H1 (cell line): ENCODE measurements around the gene GLRX3. TPM values are rescaled to one million over a fixed set of nuclear protein-coding genes. Genes with fewer than 3 reads are reported as not detected.

Source experiments
- BCL11A ChIP-seq, 2 experiments: IDR thresholded peaks; one replicate each; pipeline ENCODE4 v1.6.1; 2011; ENCODE audit warnings: low read depth in 2 of 2, low read length in 2 of 2, mild to moderate bottlenecking in 2 of 2
- CEBPB ChIP-seq: IDR thresholded peaks from 2 replicates; pipeline ENCODE4 v1.6.1; 2012; ENCODE audit warnings: low read depth, low read length
- CTBP2 ChIP-seq: IDR thresholded peaks from 2 replicates; pipeline ENCODE4 v1.7.0; 2011; ENCODE audit warnings: borderline replicate concordance, mild to moderate bottlenecking, moderate library complexity, mixed read lengths, low read length; ENCODE audit not compliant: insufficient read depth, insufficient read length
- GABPA ChIP-seq: IDR thresholded peaks from 2 replicates; pipeline ENCODE4 v1.6.1; 2011; ENCODE audit warnings: mild to moderate bottlenecking, low read length, moderate library complexity, borderline replicate concordance; ENCODE audit not compliant: insufficient read depth
- polyA plus RNA-seq, 7 experiments: library from polyadenylated mRNA; depleted of rRNA in 3 of 7; stranded (reverse) in 5 of 7; unstranded in 2 of 7; fragments of >200 nt in 5 of 7; fragments of 200-250 nt in 2 of 7; gene quantifications; 1 replicate in 5 of 7; 2 replicates in 1 of 7; 4 replicates in 1 of 7; pipeline versions ENCODE4 v1.2.1 to v1.2.3, GENCODE V29; 2011 to 2013; ENCODE audit warnings: missing spikeins in 2 of 7, mixed read lengths in 2 of 7
- total RNA-seq: library from RNA; stranded (reverse); fragmentation: NEBNext Ultra II Directional; extraction: Animal tissue kit (Norgen Biotek cat#: 25700); gene quantifications from 2 replicates; pipeline ENCODE4 v1.2.1, GENCODE V29; 2021
- TF ChIP-seq, protein P1 (sequence below), 3 experiments: IDR thresholded peaks; 1 replicate in 2 of 3; 2 replicates in 1 of 3; pipeline versions ENCODE4 v1.5.1 to v1.6.1; 2011; ENCODE audit warnings: low read length in 3 of 3, mild to moderate bottlenecking in 3 of 3, inconsistent platforms in 2 of 3, low read depth in 1 of 3, moderate library complexity in 1 of 3; ENCODE audit not compliant: insufficient read depth in 1 of 3; ENCODE audit errors: control extremely low read depth in 1 of 3

The GLRX3 gene
- total and polyA plus RNA-seq, 2 of the 8 experiments (the other 6 are each of a cell fraction or from before 2014, with no cell fraction given) = 59.9 to 157 TPM

DNA sequence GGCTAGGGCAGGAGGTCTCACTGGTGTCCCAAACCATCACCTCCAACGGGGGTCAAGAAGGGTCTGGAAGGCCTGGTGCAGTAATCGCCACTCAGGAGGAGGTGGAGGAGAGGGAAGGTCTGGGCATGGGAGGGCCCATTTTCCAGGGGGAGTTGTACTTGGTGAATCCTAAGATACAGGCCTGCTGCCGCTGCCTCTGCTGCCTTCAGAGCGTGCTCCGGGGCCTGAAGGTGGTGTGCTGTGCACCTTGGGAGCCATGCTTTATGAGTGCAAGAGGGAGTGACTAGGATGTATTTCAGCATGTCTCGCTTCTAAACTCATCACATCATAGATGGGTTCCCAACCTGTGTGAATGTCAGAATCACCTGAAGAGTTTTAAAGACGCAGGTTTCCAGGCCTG lies 78.2 kb downstream of the GLRX3 start (continued):
- TF ChIP-seq, protein P1, sequence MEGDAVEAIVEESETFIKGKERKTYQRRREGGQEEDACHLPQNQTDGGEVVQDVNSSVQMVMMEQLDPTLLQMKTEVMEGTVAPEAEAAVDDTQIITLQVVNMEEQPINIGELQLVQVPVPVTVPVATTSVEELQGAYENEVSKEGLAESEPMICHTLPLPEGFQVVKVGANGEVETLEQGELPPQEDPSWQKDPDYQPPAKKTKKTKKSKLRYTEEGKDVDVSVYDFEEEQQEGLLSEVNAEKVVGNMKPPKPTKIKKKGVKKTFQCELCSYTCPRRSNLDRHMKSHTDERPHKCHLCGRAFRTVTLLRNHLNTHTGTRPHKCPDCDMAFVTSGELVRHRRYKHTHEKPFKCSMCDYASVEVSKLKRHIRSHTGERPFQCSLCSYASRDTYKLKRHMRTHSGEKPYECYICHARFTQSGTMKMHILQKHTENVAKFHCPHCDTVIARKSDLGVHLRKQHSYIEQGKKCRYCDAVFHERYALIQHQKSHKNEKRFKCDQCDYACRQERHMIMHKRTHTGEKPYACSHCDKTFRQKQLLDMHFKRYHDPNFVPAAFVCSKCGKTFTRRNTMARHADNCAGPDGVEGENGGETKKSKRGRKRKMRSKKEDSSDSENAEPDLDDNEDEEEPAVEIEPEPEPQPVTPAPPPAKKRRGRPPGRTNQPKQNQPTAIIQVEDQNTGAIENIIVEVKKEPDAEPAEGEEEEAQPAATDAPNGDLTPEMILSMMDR (IDR thresholded peaks at IDR 0.05; ENCODE audit: control extremely low read depth in 1 of 3, insufficient read depth in 1 of 3, low read depth in 1 of 3, low read length in 3 of 3) = no peak
- no peak for TF ChIP-seq CTBP2
- no peak for TF ChIP-seq GABPA
- TF ChIP-seq BCL11A (IDR thresholded peaks at IDR 0.05; ENCODE audit: low read depth in 2 of 2, low read length in 2 of 2) = no peak
- no peak for TF ChIP-seq CEBPB
- TF ChIP-seq, all 59 proteins: peak for 0
